Ovary (tissue), 9 donors: ENCODE measurements around the gene AADACL4. TPM values are rescaled to one million over a fixed set of nuclear protein-coding genes. Genes with fewer than 3 reads are reported as not detected.

Experiments
- DNase-seq, 5 donors: peaks; one replicate each; pipeline ENCODE4 v3.0.0-alpha.2; 2019 to 2020
- H3K27ac ChIP-seq, 2 donors: fragments of 200-600 bp; one replicate each; pipeline versions ENCODE4 v1.5.1 to v1.8.0; 2019 to 2022
- H3K27me3 ChIP-seq: fragments of 200-600 bp; one replicate; pipeline ENCODE4 v1.8.0; 2022
- H3K36me3 ChIP-seq: fragments of 200-600 bp; sonication (generic); one replicate; pipeline ENCODE4 v1.5.1; 2019
- H3K4me1 ChIP-seq: one replicate; pipeline ENCODE4 v1.8.1; 2013; ENCODE audit warnings: mild to moderate bottlenecking, moderate library complexity; ENCODE audit not compliant: insufficient read depth
- H3K4me3 ChIP-seq: fragments of 200-600 bp; sonication (generic); one replicate; pipeline ENCODE4 v1.5.1; 2017
- H3K9me3 ChIP-seq, 2 donors: fragments of 200-600 bp in 1 of 2; sonication (generic) in 1 of 2; one replicate each; pipeline versions ENCODE4 v1.5.1 to v1.8.1; 2013 to 2019; ENCODE audit warnings: mild to moderate bottlenecking in 1 of 2, moderate library complexity in 1 of 2
- CTCF ChIP-seq, 3 donors: fragments of 450-650 bp in 2 of 3; fragments of 200-600 bp in 1 of 3; IDR thresholded peaks; one replicate each; pipeline versions ENCODE4 v1.5.1 to v1.8.0; 2016 to 2022; ENCODE audit warnings: antibody characterized with exemption in 3 of 3, mild to moderate bottlenecking in 1 of 3
- EP300 ChIP-seq: sonication (generic); formaldehyde crosslinking; IDR thresholded peaks from one replicate; pipeline ENCODE4 v1.6.1; 2017; ENCODE audit warnings: antibody characterized with exemption
- POLR2A ChIP-seq: fragments of 450-650 bp; IDR thresholded peaks from one replicate; pipeline ENCODE4 v1.6.1; 2017; ENCODE audit warnings: antibody characterized with exemption, mild to moderate bottlenecking, moderate library complexity
- WGBS, 3 donors: extraction: QIAGEN DNeasy Blood & Tissue Kit in 1 of 3; methylation state at CpG; one replicate each; pipeline versions ENCODE4 v1.1.5 to v1.1.7; 2013 to 2017; 5-methylcytosine and 5-hydroxymethylcytosine counted together
- intact Hi-C, 4 donors: fragments of 100-400 bp; cut with DNase I; formaldehyde crosslinking; loops; one replicate each; pipeline versions ENCODE4 v1.11.0 to v1.15.1; 2022 to 2023
- polyA plus RNA-seq, 2 donors: library from polyadenylated mRNA; stranded (reverse); fragments of 200-250 nt in 1 of 2; fragments of 350-450 nt in 1 of 2; fragmentation: Illumina TruSeq in 1 of 2; extraction: RNeasy Lipid Tissue Mini Kit (QIAGEN cat#74804) in 1 of 2; gene quantifications; one replicate each; pipeline ENCODE4 v1.2.3, GENCODE V29; 2013 to 2014
- total RNA-seq, 7 donors: library from RNA; depleted of rRNA in 2 of 7; stranded (reverse); fragments of >200 nt in 2 of 7; fragmentation: NEBNext Ultra II Directional in 3 of 7; extraction: Animal tissue kit (Norgen Biotek cat#: 25700) in 3 of 7; gene quantifications; one replicate each; pipeline versions ENCODE4 v1.1.0 to v1.2.4, GENCODE V29; 2016 to 2023
- donor health status: DM: no; HTN: no; CAD: no; lungs with moderate emphysema.
- donor health status: DM: no; HTN: no; CAD: no.
- donor health status: Bipolar disorder and iron deficiency.
- donor health status: DM: yes; HTN: yes; CAD: no.
- donor health status: DM: no; HTN: no; CAD: no.
- donor health status: DM: yes; HTN: yes; CAD: no.

Gene AADACL4
- total and polyA plus RNA-seq, 9 donors = 0.38 TPM; not detected in 8

- Histone ChIP-seq H3K4me3 (no peak overlapping the region), H3K27ac (no peak overlapping the region), H3K36me3 (no peaks in the 10 kb centered on the region), H3K27me3 (no peaks in the 10 kb centered on the region), H3K9me3 (no peaks in the 10 kb centered on the region), H3K4me1 (peaks cover 23% of the 10 kb centered on the region)
- intact Hi-C loops = no loop called here
- 43 to 60% (median 49%) methylated on average over 16 of the region's 16 CpGs for WGBS, 3 donors
- peak in 2 of 5 donors; percentile 67 to 72 for DNase-seq
- TF ChIP-seq CTCF (IDR thresholded peaks at IDR 0.05) = no peak
- TF ChIP-seq EP300 = no peak
- no peak for TF ChIP-seq POLR2A
Measured at GRCh38 chr1:12604114-12604874, 39.6 kb upstream of the AADACL4 start.

- Histone ChIP-seq H3K4me3 (no peak overlapping the region), H3K9me3 (no peaks in the 10 kb centered on the region), H3K27me3 (no peaks in the 10 kb centered on the region), H3K27ac (no peak overlapping the region), H3K36me3 (no peaks in the 10 kb centered on the region), H3K4me1 (peaks cover 21% of the 10 kb centered on the region)
- intact Hi-C loops = no loop called here
- DNase-seq = no peak
- WGBS, 3 donors = 70 to 82% (median 72%) methylated on average over 9 of the region's 9 CpGs
- TF ChIP-seq EP300 (no peak), POLR2A (no peak), CTCF (IDR thresholded peaks at IDR 0.05) (no peak)
Measured at GRCh38 chr1:12604986-12605385, 38.9 kb upstream of the AADACL4 start.

GRCh38 chr1:12607263-12607662 is 36.6 kb upstream of the AADACL4 start:
- intact Hi-C loops = no loop called here
- Histone ChIP-seq H3K9me3 (no peaks in the 10 kb centered on the region), H3K4me1 (peaks cover 8% of the 10 kb centered on the region), H3K4me3 (no peak overlapping the region), H3K27me3 (no peaks in the 10 kb centered on the region), H3K27ac (no peak overlapping the region), H3K36me3 (no peaks in the 10 kb centered on the region)
- no peak for TF ChIP-seq CTCF (IDR thresholded peaks at IDR 0.05)
- TF ChIP-seq EP300 = no peak
- TF ChIP-seq POLR2A = no peak
- WGBS, 3 donors = 67 to 85% (median 72%) methylated on average over 3 of the region's 3 CpGs
- DNase-seq = no peak

- Histone ChIP-seq H3K9me3 (no peaks in the 10 kb centered on the region), H3K27me3 (no peaks in the 10 kb centered on the region), H3K36me3 (no peaks in the 10 kb centered on the region), H3K27ac (no peak overlapping the region), H3K4me3 (no peak overlapping the region), H3K4me1 (peaks cover 7% of the 10 kb centered on the region)
- 83 to 92% (median 87%) methylated on average over 5 of the region's 5 CpGs for WGBS, 3 donors
- DNase-seq = no peak
- TF ChIP-seq CTCF (IDR thresholded peaks at IDR 0.05) = no peak
- TF ChIP-seq EP300 = no peak
- TF ChIP-seq POLR2A = no peak
- intact Hi-C loops = no loop called here
Measured at GRCh38 chr1:12608311-12608957, 35.5 kb upstream of the AADACL4 start.
